K562 (cell line): ENCODE measurements around the gene PPIL6. TPM values are rescaled to one million over a fixed set of nuclear protein-coding genes. Genes with fewer than 3 reads are reported as not detected.

Experiments
- MECOM ChIP-seq: fragments of 250-450 bp; sonication (Bioruptor Pico); IDR thresholded peaks from 2 replicates; pipeline ENCODE4 v1.8.0; 2022; ENCODE audit warnings: inconsistent platforms
- MITF ChIP-seq: IDR thresholded peaks from 2 replicates; pipeline ENCODE4 v1.6.1; 2014; ENCODE audit warnings: antibody characterized with exemption
- NCOA1 ChIP-seq: fragments of 450-650 bp; IDR thresholded peaks from 2 replicates; pipeline ENCODE4 v1.6.1; 2016; ENCODE audit warnings: low read depth
- PRPF4 ChIP-seq: fragments of 200-400 bp; formaldehyde crosslinking; IDR thresholded peaks from one replicate; pipeline ENCODE4 v1.6.1; 2017; ENCODE audit warnings: low read length, low read depth, mild to moderate bottlenecking; ENCODE audit not compliant: insufficient read depth, poor library complexity, severe bottlenecking
- TAF1 ChIP-seq: IDR thresholded peaks from 2 replicates; pipeline ENCODE4 v1.6.1; 2011; ENCODE audit warnings: mild to moderate bottlenecking, low read length, moderate library complexity; ENCODE audit not compliant: insufficient read depth, control insufficient read depth, severe bottlenecking; ENCODE audit errors: extremely low read depth
- TEAD4 ChIP-seq, 2 experiments: sonication (generic) in 1 of 2; formaldehyde crosslinking in 1 of 2; IDR thresholded peaks; 2 replicates each; pipeline versions ENCODE4 v1.6.1 to v1.8.0; 2012 to 2022; ENCODE audit warnings: borderline replicate concordance in 1 of 2, inconsistent platforms in 1 of 2, low read length in 1 of 2, mild to moderate bottlenecking in 1 of 2, missing genetic modification reagents in 1 of 2
- ZBTB49 ChIP-seq: sonication (generic); formaldehyde crosslinking; IDR thresholded peaks from 2 replicates; pipeline ENCODE4 v1.8.0; 2022; ENCODE audit warnings: missing genetic modification reagents, mild to moderate bottlenecking, borderline replicate concordance
- ZBTB7A ChIP-seq: IDR thresholded peaks from 2 replicates; pipeline ENCODE4 v1.6.1; 2011; ENCODE audit warnings: low read depth, mild to moderate bottlenecking, low read length, moderate library complexity, borderline replicate concordance; ENCODE audit not compliant: control insufficient read depth
- ZFPM2 ChIP-seq: fragments of 250-450 bp; sonication (Bioruptor Pico); IDR thresholded peaks from 2 replicates; pipeline ENCODE4 v1.5.1; 2022; ENCODE audit warnings: mild to moderate bottlenecking
- ZZZ3 ChIP-seq: fragments of 450-650 bp; IDR thresholded peaks from 2 replicates; pipeline ENCODE4 v1.6.1; 2016; ENCODE audit warnings: antibody characterized with exemption, mild to moderate bottlenecking, moderate library complexity
- polyA plus RNA-seq, 8 experiments: library from polyadenylated mRNA; depleted of rRNA in 4 of 8; stranded (reverse) in 5 of 8; unstranded in 3 of 8; fragments of >200 nt; fragmentation: Nextera tagmentation in 2 of 8; fragmentation: Illumina TruSeq in 1 of 8; extraction: Ambion mirVana in 2 of 8; extraction: Trizol in 1 of 8; gene quantifications; 2 replicates each; pipeline versions ENCODE4 v1.2.1 to v1.2.3, GENCODE V29; 2011 to 2014; ENCODE audit warnings: inconsistent platforms in 1 of 8, missing spikeins in 1 of 8
- total RNA-seq, 7 experiments: library from RNA; depleted of rRNA in 6 of 7; stranded (reverse); fragments of >200 nt in 6 of 7; fragmentation: Illumina TruSeq in 2 of 7; extraction: Trizol in 2 of 7; gene quantifications; 2 replicates each; pipeline versions ENCODE4 v1.2.1 to v1.2.3, GENCODE V29; 2011 to 2021; ENCODE audit warnings: low replicate concordance in 1 of 7

PPIL6 gene
- total and polyA plus RNA-seq, 9 of the 15 experiments (the other 6 are each of a cell fraction or from before 2014, with no cell fraction given) = 0.03 to 0.98 (median 0.41) TPM; not detected in 1

GRCh38 chr6:109381061-109381746 lies 59.2 kb downstream of the PPIL6 start (continued):
- TF ChIP-seq ZBTB49 = 0 out of 2 replicates have a peak, but pooled peaks have one; percentile 44
- no peak for TF ChIP-seq TEAD4 (IDR thresholded peaks at IDR 0.05; ENCODE audit: low read length)
- no peak for TF ChIP-seq TEAD4 (CRISPR knock-in tag; IDR thresholded peaks at IDR 0.05; ENCODE audit: borderline replicate concordance)
- TF ChIP-seq MECOM (CRISPR knock-in tag) = no peak
- TF ChIP-seq TAF1 = no peak
- TF ChIP-seq ZFPM2 (CRISPR knock-in tag) = no peak
- no peak for TF ChIP-seq ZBTB7A
- TF ChIP-seq ZZZ3 = no peak
- no peak for TF ChIP-seq PRPF4
- no peak for TF ChIP-seq MITF
- no peak for TF ChIP-seq NCOA1
